Testis (tissue), 2 donors: ENCODE results near the gene RIPOR1.

ENCODE experiments used
- CTCF ChIP-seq, 3 experiments: fragments of 450-650 bp in 2 of 3; fragments of 200-600 bp in 1 of 3; sonication (generic) in 1 of 3; IDR thresholded peaks; one replicate each; pipeline ENCODE4 v1.5.1; 2016 to 2019; ENCODE audit warnings: antibody characterized with exemption in 3 of 3, mild to moderate bottlenecking in 2 of 3, moderate library complexity in 1 of 3
- POLR2A ChIP-seq: fragments of 450-650 bp; IDR thresholded peaks from one replicate; pipeline ENCODE4 v1.6.1; 2017; ENCODE audit warnings: antibody characterized with exemption, mild to moderate bottlenecking, moderate library complexity

GRCh38 chr16:67535201-67535600 lies 6.6 kb downstream of the RIPOR1 start:
- TF ChIP-seq CTCF (IDR thresholded peaks at IDR 0.05) (no peak), POLR2A (no peak)
